Activated CD4-positive, CD25-positive, alpha-beta regulatory T cell (primary cell): ENCODE data around the gene AOAH.

Experiments used
- DNase-seq, 4 experiments: peaks; one replicate each; lab custom pipeline; 2025; lab: John Stamatoyannopoulos, UW

The AOAH gene

DNA sequence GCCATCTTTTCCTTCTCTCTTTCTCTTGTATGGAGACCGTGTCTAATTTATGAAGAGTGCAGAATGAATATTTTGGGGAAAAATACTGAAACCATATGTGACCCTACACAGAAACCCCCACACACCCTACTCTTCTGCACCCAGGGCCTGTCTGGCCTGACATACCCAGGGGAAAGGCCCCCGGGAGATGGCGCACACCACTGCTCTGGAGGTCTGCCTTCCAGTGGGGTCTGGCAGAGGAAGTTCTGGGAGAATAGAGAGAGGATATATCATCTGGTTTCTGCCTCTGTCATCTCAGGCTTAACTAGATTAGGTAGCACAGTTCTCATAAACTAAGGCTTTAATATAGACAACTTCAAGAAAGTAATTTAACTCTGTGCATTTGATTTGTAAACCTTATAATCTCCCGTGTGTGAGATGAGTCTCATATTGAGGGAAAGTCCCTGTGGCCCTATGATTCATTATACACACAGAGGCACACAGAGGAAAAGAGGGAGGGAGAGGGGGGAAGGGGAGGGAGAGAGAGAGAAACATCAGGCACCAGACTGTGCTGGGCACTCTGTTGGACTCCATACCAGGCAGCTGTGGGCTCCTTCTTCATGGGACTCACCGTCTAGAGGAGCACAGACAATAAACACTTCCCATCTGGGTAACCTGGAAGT lies 123.3 kb downstream of the AOAH start:
- no peak for DNase-seq

DNA sequence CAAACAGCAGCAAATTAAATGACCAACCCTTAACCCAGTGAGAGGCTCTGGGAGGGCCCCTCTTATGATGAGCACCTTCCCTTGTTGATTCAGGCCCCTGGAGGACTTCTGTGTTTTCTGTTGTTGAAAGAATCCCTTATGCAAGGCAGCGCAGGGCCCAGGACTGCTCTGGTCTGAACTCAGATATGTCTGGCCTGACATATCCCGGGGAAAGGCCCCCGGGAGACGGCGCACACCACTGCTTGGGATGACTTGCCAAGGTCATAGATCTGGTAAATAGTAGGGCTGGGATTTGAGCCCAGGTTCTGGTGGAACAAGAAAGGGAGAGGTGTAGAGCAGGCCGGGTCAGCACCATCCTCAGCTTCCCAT lies 124.0 kb downstream of the AOAH start:
- no peak for DNase-seq

DNA sequence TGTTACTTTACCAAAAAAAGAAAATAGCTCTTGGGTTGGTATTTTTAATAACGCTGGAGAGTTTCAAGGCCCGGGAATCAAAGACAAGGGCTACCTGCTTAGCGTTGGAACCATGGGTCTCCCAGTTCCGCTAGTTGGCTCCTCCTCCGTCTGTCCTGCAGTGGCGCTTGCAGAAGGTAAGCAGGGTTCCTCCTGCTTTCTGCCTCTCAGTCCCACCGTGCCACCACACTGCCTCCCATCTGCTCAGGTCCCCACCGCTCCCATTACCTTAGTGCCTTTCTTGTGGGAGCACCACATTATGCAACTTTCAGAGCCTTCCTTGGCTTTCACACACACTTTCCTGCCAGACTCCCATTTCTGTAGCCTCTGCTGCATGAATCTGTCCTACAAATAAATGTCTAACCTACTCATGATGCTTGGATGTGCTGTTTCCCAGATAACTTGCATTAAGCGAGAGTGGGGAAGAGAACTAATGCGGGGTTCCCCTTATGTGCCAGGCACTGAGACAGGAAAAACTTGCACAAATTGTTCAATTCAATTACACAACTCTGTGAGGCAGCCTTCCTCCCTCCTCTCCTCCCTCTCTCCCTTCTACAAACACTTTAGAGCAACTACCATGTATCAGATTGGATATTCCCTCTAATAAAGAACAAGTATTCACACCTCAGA lies 124.5 kb downstream of the AOAH start:
- DNase-seq = no peak

DNA sequence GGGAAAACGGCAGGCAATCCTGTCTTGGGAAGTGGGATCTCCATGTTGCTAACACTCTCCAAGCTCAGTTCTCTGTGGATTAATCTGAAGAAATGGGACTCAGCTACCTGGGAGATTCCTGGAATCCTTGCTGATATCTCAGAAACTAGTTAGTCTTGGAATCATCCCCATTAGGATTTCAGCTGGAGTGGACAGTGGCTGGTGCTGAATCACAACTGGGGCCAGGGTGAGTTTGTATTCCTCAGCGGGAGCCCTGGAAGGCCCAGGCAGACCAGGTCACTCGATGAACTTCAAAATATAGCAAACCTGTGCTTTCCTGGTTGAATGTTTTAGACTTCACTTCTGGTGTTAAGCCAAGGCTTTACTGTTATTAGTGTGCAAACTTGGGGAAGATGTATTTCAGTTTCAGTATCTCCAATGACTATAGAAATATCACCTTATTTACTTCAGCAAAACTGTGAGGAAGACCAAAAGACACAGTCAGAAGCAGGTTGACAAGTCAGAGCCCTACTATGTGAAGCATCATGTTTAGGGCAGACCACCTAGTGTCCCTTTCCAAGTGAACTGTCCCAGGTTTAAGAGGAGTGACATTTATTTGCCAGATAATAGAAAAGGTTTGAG lies 126.1 kb downstream of the AOAH start:
- no peak for DNase-seq

DNA sequence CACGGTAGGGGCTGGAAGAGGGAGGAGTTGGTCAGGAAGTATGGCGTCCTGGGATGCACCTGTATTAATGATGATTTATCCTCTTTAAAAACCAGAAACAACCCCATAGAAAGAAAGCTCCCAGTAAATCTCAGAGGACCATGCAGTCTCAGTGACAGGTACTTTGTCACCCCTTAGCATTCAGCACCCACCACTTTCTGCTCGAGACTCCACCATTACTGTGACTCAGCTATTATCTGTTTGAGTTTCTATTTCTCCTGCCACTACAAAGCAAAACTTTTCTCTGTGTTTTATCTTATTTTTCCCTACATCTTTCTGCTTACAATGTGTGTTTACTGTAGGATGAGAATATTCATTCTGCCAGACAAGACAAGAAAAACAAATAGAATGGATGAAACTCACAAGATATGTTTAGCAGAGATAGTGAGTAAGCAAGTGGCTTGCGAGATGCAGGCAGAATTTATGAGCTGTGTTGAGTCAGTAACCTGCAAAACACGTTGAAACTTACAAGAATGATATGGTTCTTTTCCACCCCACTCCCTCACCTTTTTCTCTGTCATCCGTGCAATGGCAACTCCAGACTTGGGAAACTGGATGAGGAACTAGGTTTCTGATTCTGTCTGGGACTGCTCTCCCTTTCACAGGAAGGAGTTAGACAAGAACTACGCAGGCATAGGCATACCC lies 127.1 kb downstream of the AOAH start:
- no peak for DNase-seq

DNA sequence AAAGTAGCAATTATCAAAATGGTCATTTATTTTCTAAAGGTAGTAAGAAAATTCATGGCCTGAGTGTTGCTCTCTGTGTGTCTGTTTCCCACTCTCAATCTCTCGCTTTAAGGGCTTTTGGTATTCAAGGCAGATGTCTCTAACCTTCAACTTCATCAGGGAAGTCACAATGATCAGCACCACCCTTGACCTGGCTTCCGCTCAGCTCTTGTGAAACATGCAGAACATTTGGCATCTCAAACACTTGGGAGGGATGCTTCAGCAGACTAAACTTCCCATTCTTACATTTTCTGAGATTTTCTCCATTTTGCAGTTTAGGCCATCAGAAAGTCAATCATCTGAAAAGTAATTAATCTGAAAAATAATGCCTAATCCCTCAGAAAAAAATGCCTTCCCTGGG lies 129.8 kb downstream of the AOAH start:
- DNase-seq = no peak

DNA sequence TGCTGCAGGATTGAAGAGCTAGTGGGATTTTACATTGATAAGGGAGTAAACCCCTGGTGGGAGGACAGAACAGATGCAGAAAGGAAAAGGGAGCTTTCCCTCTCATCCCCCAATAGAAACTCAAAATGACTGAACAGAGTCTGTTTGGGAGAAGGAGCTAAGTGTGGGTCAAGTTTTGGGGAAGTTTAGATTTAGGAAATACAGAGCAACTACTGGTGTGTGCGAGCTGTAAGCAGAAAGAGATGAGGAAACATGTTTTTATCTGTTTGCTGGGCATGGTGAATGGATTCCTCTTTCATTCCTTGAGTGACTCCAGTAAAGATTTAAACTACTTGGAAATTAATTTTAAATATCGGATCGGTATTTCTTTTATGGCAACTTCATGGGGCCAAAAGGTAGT lies 132.7 kb downstream of the AOAH start:
- no peak for DNase-seq

DNA sequence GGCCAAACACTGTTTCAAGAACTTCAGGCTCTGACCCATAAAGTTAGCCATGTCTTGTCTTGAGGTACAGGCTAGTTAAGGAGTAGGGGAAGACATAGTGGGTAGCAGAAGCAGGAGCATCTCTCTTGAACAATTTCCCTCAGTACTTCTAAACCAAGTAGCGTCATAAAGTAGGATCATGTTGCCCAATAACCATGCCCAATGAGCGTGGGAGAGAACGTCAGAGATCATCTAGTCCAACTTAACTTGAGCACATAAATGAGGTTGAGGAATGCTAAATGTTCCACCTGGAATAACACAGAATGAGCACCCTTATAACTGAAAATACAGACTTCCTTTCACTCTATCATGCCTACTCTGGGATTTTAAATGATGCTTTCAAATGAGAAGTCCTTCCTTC lies 134.9 kb downstream of the AOAH start:
- DNase-seq = no peak

DNA sequence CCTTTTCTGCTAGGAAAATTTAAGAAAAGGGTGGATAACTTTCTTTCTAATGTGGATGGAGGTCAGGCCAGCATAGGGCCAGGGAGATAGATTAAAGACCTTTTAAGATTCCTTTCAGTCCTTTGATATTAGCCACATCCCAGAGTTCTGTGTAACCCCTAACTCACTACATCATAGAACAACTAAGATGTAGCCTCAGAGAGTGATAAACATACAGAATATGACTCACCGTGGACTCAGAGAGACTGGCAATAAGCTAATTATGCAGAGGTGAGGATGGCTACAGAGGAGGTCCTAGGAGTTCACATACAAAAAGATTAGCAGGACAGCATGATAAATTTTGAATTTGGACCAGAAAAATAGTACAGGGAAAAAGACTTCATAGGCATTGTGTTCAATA lies 141.0 kb downstream of the AOAH start:
- DNase-seq = no peak

DNA sequence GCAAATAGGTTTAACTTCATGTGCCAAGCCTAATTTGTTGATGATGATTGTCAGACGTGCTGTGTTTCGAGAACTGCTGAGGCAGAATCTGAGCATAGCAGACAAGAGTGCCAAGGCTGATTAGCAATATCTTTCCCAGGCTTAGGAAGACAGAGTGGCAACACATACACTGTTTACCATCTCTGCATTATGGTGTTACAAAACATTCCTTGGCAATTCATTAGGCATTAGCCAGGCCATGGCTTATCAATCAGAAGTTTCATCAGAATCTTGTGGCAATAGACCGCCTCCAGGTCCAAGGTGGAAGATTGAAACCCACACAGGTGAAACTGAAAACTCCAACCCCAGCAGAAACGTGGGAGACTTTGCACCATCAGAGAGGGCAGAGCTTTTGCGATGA lies 148.5 kb downstream of the AOAH start:
- DNase-seq = no peak

DNA sequence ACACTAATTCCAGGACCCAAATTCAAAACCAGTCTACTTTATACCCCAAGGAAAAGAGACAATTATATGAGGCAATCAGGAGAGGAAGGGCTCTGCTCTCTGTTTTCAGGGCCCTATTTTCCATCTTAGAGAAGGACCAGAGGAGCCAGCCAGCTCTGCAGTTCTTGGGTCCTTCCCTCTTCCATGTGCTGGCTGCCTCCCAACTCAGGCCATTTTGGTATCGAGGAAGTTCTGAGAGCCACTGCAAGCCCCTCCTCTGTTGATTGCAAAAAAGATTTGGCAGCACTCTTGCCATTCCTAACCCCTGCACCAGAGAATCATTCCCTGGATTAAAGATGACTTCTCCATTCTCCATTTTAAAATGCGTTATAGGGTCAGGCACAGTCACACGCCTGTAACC lies 151.2 kb downstream of the AOAH start:
- no peak for DNase-seq

DNA sequence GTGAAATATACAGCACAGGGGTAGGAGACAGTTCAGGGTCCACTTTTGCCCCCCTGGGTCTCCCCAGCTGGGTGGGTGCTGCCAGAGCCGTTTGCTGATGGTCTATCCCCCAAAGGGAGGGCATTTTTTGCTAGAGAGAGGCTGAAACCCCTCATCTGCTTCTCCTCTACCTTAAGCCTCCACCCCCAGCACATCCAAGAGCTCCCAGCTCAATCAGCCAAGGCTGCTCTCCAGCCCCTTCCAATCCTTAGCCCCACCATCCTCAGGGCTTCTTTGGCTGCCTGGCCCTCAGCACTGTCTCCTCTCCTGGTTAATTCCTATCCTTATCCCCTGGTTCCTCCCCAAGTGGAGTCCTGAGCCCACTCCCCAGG lies 153.1 kb downstream of the AOAH start:
- no peak for DNase-seq

DNA sequence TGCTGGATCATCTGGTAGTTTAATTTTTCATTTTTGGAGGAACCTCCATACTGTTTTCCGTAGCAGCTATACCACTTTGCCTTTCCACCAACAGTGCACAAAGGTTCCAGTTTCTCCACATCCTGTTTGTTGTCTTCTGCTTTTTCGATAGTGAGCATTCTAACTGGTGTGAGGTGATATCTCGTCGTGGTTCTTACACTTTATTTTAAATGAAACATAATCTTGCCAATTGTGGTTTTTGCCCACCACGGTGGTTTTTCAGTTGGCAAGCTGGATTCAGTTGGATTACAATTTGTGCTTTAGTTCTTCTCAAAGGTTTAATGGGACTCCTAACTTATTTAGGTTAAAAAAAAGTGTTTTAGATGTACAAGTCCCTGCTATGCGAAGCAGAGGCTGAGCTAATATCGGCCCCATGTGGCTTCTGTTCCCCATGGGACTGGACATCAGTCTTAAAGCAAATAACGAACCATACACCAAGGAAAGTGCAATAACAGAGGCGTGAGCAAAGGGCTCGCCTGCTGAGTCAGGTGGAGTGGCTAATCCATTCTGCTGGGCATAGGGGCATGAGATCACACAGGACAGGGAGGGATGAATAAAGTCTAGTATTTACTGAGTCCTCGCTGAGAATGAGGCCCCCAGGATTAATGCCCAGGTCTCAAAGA lies 153.6 kb downstream of the AOAH start:
- DNase-seq = no peak

DNA sequence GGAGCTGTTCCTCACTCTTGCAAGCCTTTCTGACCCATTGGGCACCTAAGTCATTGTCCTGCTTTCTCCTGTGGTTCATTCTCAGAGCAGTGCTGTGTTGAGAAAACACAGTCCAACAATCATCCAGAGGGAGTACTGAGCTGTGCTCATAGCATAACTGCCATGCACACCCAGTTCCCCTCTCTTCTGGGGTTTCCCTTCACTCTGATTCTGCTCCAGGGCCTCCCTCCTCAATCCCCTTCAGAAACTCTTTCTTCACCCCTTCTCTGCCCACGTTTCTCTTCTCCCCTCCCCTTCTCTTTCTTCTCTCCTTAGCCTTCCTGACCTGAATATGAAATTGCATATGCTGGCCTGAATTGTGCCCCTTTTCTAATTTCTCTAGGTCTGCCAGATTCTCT lies 155.8 kb downstream of the AOAH start:
- DNase-seq = no peak

DNA sequence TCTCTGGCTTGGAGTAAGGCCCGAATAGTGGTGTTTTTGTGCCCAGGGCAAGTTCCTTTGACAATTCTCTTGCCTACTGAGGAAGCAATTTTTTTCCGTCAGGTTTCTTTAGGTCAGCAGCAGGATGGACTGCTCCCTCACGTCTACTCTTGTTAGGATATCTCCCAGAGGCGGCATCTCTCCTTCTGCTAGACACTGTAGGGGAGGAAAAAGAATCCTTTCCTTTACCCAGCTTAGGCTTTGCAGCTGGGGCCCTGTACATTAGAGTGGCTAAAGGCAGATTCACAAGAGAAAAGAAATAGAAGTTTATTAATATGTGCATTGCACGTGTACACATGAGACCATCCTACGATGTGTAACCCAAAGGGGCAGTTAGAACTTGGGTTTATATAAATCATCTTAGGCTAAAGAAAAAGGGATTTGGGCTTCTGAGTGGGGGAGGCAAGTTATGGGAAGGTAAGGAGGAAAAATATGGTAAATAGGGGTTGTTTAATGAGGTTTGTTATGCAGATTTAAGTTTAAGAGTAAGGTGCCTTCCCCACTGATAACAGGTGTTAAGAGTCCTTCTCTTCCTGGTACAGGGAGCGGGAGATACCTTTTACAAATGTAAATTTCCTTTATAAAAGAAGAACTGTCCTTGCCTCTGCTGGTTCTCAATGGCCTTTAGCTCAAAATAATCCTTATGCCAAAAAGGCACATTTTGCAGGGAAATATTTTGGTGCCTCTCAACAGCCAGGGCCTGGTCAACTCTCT lies 156.4 kb downstream of the AOAH start:
- no peak for DNase-seq

DNA sequence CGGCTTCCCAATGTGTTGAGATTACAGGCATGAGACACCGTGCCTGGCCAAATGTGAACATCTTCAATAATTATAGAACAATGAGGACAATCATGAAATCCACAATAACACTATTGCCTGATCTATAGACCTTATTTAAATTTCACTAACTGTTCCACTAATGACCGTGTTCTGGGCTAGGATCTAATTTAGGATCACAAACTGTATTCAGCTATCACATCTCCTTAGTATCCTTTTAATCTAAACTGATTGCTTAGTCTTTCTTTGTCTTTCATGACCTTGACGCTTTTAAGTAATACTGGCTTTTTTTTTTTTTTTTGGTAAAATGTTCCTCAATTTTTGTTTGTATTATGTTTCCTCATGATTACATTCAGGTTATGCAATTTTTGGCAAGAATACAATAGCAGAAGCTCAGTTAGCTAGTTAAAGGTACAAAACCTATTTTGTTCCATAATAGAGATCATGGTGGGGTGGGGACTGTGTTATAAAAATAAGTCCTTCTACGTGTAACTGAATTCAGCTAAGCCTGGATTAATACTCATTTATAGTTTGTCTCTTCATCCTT lies 158.4 kb downstream of the AOAH start:
- DNase-seq = no peak

DNA sequence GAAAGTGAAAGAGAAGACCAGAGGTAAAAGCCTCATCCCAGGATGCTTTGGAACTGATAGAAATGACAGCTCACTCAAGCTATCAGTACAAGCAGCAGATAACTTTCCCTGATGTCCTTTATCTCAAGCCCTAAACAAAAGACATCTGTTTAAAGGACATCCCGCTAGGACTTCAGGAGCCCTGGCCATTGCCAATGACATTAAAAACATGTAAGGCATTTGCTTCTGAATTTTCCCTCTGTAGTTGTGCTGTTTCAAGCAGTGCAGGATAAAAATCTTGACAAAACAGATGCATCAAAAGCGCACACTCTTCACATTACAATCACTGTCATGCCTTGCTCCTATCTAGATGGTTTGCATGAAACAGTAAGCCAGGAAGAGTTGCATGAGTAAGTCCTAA lies 159.8 kb downstream of the AOAH start:
- DNase-seq = no peak

DNA sequence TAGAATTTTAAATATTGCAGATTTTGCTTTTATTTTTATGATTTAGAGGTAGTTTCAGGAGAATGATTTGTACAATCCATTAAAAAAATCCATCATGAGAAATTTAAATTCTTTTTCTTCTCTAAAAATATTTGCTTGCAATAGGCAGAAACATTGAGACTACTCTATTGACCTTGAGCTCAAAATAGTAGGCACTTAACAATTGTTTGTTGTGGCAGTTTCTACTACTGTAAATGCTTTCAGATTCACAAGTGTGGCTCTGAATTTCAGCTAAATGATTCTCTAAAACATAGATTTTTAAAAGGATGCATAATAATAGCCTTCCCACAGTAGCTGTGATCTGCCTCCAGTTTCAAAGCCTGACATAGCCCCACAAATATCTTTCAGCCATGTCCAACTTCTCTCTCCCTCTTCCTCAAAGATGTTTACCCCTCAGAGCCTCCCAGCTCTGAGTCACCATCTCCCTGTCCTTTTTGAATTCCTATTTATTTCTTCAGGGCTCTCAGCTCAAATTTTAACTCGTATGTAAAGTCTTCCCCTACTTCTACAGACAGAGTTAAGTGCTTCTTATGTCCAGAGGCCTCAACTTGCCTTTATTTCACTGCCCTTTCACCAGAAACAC lies 160.5 kb downstream of the AOAH start:
- no peak for DNase-seq

DNA sequence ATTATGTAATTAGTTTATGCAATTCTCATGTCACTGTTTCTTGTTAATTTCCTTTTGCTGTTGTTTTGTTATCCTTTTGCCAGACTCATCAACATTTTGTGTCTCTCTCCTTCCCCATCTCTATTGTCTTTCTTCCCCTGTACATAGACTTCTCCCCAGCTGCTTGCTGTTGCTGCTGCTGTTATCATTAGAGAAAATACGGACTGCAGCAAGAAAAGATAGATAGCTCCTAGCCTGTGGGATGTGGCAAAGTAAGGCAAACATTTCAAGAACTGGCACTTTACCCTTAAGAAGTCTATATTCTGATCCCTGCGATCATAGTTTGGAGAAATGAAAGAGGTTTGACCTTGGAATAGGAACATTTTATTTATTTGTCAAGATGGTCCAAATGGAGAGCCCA lies 162.2 kb downstream of the AOAH start:
- no peak for DNase-seq

DNA sequence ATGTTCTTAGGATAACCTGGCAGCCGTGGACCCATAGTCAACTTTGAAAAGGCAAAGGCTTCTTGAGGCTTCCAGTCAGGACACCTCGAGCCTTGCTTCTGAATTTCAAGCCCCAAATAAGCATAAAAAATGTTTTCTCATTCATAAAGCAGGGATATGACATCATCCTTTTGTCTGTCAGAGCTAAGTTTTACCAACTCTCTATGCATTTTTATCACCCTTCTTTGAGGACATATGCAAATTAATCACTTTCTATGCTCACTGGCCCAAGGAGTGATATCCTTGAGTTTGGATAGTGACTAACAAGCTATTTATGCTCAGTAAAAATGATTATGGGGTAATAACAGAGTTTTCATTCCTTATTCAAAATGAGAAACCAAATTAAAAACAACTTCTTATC lies 175.3 kb downstream of the AOAH start:
- DNase-seq = no peak

DNA sequence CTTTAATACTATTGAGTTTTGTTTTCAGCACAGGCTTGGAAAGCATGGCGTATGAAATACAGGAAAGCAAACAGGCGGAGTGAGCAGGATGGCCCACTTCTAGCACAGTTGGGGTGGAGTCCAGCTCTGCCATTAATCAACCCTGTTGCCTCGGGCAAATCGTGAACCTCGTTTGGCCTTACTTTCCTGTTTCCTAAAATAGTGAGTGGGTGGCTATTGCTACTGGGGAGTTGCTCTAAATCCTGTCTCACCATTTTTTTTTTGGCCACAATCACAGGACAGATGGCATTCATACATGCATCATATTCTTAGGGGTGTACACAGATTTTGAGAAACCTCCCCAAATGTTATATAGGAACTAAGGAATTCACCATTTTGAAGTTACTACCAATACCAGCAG lies 176.9 kb downstream of the AOAH start:
- DNase-seq = no peak
